GM18526 (cell line): ENCODE measurements around the gene GLIS2.

Source experiments
- POLR2A ChIP-seq: IDR thresholded peaks from 3 replicates; pipeline ENCODE4 v1.6.1; 2011; ENCODE audit not compliant: insufficient read length; ENCODE audit errors: extremely low read depth

GLIS2 gene

GRCh38 chr16:4322121-4323052 is 6.5 kb downstream of the GLIS2 start:
- no peak for TF ChIP-seq POLR2A

- TF ChIP-seq POLR2A = no peak
These were observed 7.4 kb downstream of the GLIS2 start for GRCh38 chr16:4323071-4323844.

- no peak for TF ChIP-seq POLR2A
These were observed 8.1 kb downstream of the GLIS2 start for GRCh38 chr16:4323845-4324488.

- TF ChIP-seq POLR2A = no peak
These were observed 8.8 kb downstream of the GLIS2 start for GRCh38 chr16:4324492-4325252.

- TF ChIP-seq POLR2A = no peak
These were observed 9.4 kb downstream of the GLIS2 start for GRCh38 chr16:4325253-4325758.

- TF ChIP-seq POLR2A = no peak
These were observed 11.6 kb downstream of the GLIS2 start for GRCh38 chr16:4327386-4328045.

- TF ChIP-seq POLR2A = no peak
These were observed 12.3 kb downstream of the GLIS2 start for GRCh38 chr16:4328046-4328781.

- no peak for TF ChIP-seq POLR2A
These were observed 13.2 kb downstream of the GLIS2 start for GRCh38 chr16:4328782-4329775.

- no peak for TF ChIP-seq POLR2A
These were observed 14.5 kb downstream of the GLIS2 start for GRCh38 chr16:4330277-4330874.

- TF ChIP-seq POLR2A = no peak
These were observed 16.2 kb downstream of the GLIS2 start for GRCh38 chr16:4332083-4332482.

- no peak for TF ChIP-seq POLR2A
These were observed 16.9 kb downstream of the GLIS2 start for GRCh38 chr16:4332623-4333307.

- no peak for TF ChIP-seq POLR2A
These were observed 17.4 kb downstream of the GLIS2 start for GRCh38 chr16:4333308-4333638.
